VCaP (cell line): ENCODE data around the gene OR7C1.

Source experiments
- H3K27ac ChIP-seq: fragments of 450-650 bp; 2 replicates; pipeline ENCODE4 v1.5.1; 2017
- TF ChIP-seq, protein P1 (sequence below): fragments of 450-650 bp; conservative IDR thresholded peaks from 2 replicates; pipeline ENCODE4 v1.5.1; 2017; ENCODE audit warnings: mild to moderate bottlenecking, moderate library complexity

Gene OR7C1

DNA sequence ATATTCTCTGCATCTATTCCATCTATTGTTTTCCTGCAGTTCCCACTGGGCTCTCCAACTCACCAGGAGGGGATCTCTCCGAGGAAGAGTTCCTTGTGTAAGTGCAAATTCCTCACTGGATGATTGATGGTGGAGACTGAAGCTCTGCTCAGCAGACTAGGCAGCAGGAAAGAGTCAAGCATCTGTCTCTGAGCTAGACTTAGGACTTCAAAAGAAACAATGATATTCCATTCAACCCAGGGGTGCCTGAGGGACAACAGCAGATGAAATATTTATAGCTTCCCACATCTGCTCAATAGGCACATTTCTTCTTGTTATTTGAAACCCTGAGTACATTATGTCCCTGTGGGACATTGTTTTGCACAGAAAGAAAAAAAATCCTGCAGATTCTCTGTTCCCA is at the start of gene OR7C1, which contains the start of gene OR7A5:
Gene OR7C1, minus strand, starts transcription at position 175 of the 400 bp plus-strand sequence. CDS start 35,049 bp downstream, outside the sequence.
Gene OR7A5, minus strand, starts transcription at position 175 of the 400 bp plus-strand sequence. CDS start 6,944 bp downstream, outside the sequence.
- TF ChIP-seq, protein P1, sequence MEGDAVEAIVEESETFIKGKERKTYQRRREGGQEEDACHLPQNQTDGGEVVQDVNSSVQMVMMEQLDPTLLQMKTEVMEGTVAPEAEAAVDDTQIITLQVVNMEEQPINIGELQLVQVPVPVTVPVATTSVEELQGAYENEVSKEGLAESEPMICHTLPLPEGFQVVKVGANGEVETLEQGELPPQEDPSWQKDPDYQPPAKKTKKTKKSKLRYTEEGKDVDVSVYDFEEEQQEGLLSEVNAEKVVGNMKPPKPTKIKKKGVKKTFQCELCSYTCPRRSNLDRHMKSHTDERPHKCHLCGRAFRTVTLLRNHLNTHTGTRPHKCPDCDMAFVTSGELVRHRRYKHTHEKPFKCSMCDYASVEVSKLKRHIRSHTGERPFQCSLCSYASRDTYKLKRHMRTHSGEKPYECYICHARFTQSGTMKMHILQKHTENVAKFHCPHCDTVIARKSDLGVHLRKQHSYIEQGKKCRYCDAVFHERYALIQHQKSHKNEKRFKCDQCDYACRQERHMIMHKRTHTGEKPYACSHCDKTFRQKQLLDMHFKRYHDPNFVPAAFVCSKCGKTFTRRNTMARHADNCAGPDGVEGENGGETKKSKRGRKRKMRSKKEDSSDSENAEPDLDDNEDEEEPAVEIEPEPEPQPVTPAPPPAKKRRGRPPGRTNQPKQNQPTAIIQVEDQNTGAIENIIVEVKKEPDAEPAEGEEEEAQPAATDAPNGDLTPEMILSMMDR = no peak
- no peak within 1 kb of the TSS for H3K27ac ChIP-seq

DNA sequence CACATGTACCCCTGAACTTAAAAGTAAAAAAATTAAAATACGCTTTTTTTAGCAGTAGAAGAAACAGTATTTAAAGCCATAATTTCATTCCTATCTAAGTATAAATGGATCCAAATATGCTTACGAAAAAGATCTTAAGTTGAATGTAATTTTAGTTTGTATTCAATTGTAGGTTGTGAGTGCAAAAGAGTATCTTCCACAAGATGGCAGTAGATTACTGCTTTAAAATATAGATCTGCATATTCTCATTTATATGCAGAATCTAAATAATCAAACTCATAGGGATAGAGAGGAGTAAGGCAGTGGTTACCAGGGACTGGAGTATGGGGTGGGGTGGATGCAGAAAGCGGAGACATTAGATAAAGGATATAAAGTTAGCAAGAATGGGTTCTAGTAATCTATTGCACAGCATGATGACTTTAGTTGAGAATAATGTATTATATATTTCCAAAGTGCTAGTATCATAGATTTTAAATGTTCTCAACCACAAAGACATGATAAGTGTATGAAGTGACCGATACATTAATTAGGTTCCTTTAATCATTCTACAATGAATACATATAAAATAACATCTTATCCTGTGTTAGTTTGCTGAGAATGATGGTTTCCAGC is 36.7 kb upstream of the OR7C1 start:
- TF ChIP-seq, protein P1 = peak; percentile 89
- H3K27ac ChIP-seq = no peak overlapping the region

DNA sequence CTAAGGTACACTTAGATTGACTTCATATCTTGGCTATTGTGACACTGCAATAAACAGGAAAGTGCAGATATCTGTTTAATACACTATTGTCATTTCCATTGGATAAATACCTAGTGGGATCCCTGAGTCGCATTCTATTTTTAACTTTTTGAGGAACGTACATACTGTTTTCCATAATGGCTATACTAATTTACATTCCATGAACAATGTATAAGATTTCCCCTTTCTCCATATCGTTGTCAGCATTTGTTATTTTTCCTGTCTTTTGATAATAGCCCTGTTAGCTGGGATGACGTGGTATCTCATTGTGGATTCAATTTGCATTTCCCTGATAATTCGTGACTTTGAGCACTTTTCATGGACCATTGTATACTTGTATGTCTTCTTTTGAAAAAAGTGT is 33.5 kb upstream of the OR7C1 start:
- H3K27ac ChIP-seq = no peak overlapping the region
- TF ChIP-seq, protein P1 = no peak

DNA sequence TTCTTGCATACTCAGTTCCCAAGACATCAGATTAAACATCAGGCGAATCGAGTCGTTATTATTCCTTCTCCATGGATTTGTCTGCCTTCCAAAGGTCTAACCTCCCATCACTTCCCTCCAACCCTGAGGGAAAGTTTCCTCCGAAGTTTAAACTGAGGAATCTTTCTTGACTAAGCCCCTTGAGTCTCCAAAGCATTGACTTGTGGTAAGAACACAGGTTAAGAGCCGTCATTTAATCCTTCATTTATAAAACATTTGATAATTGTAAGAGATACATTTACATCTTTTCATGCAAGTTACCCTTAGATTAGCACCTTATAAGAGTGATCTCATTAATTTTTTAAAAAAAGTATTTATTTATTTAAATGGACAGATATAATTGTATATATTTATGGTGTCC is 13.8 kb upstream of the OR7C1 start, which contains the start of gene OR7A10:
Gene OR7A10, minus strand, starts transcription at position 101 of the 400 bp plus-strand sequence. CDS start 7,045 bp downstream, outside the sequence.
- TF ChIP-seq, protein P1 = no peak
- H3K27ac ChIP-seq = no peak within 1 kb of the TSS

DNA sequence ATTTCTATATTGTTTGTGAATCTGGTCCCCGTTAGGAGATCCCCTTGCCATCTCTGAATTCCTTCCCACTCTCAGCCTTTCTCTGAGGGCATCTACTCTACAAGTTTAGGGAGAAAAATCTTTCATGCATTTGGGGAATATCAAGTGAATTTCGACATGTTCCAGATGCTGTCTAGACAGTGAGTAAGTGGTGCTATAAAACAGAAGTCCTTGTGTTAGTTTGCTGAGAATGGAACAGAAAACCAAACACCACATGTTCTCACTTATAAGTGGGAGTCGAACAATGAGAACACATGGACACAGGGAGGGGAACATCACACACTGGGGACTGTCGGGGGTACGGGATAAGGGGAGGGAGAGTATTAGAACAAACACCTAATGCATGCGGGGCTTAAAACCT is 8.6 kb upstream of the OR7C1 start:
- H3K27ac ChIP-seq = no peak overlapping the region
- TF ChIP-seq, protein P1 = no peak

DNA sequence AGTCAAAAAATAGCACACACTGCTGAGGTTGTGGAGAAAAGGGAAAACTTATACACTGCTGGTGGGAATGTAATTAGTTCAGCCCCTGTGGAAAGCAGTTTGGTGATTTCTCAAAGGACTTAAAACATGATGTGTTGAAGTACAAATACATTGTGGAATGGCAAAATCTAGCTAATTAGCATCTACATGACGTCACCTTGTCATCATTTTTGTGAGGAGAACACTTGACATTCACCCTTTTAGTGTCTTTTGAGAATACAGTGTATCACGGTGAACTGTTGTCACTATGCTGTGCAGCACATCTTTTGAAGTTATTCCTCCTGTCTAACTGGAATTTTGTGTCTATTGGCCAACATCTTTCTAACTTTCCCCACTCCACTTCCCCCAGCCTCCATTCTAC is 8.2 kb upstream of the OR7C1 start:
- H3K27ac ChIP-seq = no peak overlapping the region

DNA sequence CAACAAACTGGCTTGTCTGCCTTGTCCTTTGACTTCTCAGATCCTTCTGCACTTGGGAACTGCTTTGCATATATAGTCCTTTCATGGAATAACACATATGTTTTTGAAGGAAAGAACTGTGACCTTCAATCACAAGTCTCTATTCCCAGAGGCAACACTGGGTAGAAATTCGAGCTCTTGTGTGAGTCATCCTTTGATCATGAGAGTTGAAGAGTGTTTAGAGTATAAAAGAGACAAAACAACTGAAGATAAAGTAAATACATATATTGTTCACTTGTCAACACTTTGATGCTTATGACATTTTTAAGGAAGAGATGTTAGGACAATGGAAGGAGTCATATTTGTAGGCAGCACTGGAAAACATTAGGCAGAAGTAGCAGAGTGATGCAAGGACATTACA is 5.2 kb upstream of the OR7C1 start:
- TF ChIP-seq, protein P1 = no peak
- no peak overlapping the region for H3K27ac ChIP-seq

More for the DNA sequence above, 8.2 kb upstream of the OR7C1 start:
- TF ChIP-seq, protein P1 = no peak
